Astrocyte of the cerebellum (primary cell): ENCODE data around the gene LAMB3.

Source experiments
- DNase-seq: peaks from one replicate; pipeline ENCODE4 v3.0.0-alpha.2; 2011; ENCODE audit warnings: low read depth
- H3K4me3 ChIP-seq: 2 replicates; pipeline ENCODE4 v1.5.1; 2011; ENCODE audit warnings: mild to moderate bottlenecking, low read depth, low read length, moderate library complexity
- in situ Hi-C: cut with HindIII; loops from 2 replicates; pipeline ENCODE4 v1.10.0; 2017; ENCODE audit warnings: low sequenced_read_pairs
- TF ChIP-seq, protein P1 (sequence below): IDR thresholded peaks from 2 replicates; pipeline ENCODE4 v1.5.1; 2012; ENCODE audit warnings: low read length, low read depth, moderate library complexity, mild to moderate bottlenecking; ENCODE audit errors: missing control alignments

The LAMB3 gene

DNA sequence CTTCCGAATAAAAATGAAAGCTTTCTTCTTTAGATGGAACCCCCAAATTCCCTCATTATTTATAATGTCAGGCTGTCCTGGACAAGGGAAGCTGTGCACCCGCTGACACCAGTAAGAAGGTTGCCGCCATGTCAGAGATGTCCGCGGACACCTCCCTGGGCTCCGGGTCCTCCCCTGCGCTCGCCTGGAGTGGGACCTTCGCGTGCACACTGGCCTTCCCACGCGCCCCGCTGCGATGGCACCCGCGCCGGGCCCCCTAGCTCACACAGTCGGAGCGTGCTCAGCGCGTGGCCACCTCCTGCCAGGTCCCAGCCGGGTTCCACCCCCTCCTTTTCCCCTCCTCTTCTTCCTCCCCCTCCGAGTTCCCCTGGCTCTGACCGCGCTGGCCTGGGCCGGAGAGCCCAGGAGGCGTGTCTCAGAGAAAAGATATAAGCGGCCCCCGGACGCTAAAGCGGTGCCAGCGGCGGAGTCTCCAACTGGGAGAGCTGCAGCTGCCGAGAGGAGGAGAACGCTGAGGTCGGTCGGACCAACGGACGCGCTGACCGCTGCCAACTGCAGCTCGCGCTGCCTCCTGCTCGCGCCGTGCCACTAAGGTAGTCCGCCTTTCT, 22.8 kb upstream of the LAMB3 start, which contains the start of gene G0S2:
TSS of gene G0S2 (plus strand) at position 456 of the 608 bp plus-strand sequence. CDS start 273 bp downstream, outside the sequence.
- H3K4me3 ChIP-seq = peak within 1 kb of the TSS; percentile 32
- TF ChIP-seq, protein P1, sequence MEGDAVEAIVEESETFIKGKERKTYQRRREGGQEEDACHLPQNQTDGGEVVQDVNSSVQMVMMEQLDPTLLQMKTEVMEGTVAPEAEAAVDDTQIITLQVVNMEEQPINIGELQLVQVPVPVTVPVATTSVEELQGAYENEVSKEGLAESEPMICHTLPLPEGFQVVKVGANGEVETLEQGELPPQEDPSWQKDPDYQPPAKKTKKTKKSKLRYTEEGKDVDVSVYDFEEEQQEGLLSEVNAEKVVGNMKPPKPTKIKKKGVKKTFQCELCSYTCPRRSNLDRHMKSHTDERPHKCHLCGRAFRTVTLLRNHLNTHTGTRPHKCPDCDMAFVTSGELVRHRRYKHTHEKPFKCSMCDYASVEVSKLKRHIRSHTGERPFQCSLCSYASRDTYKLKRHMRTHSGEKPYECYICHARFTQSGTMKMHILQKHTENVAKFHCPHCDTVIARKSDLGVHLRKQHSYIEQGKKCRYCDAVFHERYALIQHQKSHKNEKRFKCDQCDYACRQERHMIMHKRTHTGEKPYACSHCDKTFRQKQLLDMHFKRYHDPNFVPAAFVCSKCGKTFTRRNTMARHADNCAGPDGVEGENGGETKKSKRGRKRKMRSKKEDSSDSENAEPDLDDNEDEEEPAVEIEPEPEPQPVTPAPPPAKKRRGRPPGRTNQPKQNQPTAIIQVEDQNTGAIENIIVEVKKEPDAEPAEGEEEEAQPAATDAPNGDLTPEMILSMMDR = no peak
- in situ Hi-C loops = no loop called here
- no peak for DNase-seq

DNA sequence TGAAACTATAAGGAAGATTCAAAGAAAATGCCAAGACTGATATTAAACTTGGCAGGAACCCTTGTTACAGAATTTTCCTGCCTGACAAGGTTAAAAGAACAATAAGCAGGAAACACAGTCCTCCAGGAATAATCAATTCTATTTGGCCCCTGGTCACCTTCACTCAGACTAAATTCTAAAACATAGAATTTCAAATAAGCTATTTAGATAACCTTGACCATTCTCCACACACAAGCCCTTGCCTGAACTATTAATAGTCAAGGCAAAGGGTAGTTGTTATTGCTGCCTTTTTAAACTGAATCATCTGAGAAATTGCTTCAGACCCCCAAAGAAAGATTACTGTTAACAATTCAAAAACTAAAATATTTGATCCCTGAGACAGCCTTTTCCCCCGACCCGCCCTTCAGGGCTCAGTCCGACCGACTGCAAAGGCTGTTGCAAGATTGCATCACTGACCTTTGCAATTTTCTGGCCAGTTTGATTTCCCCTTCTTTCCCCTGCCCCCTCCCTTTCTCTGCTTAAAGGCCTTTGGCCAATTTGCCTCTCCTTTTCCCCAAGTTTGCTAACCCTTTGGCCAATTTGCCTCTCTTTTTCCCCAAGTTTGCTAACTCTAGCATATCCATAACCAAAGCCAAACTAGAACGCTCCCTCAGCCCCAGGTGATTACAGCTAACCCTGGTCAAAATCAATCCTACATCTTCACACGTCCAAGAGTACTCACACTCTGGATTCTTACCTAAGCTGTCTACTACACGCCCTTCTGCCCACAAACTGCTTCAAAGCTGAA, 21.6 kb upstream of the LAMB3 start:
- in situ Hi-C loops = no loop called here
- H3K4me3 ChIP-seq = no peak overlapping the region
- DNase-seq = no peak
- TF ChIP-seq, protein P1 = no peak

DNA sequence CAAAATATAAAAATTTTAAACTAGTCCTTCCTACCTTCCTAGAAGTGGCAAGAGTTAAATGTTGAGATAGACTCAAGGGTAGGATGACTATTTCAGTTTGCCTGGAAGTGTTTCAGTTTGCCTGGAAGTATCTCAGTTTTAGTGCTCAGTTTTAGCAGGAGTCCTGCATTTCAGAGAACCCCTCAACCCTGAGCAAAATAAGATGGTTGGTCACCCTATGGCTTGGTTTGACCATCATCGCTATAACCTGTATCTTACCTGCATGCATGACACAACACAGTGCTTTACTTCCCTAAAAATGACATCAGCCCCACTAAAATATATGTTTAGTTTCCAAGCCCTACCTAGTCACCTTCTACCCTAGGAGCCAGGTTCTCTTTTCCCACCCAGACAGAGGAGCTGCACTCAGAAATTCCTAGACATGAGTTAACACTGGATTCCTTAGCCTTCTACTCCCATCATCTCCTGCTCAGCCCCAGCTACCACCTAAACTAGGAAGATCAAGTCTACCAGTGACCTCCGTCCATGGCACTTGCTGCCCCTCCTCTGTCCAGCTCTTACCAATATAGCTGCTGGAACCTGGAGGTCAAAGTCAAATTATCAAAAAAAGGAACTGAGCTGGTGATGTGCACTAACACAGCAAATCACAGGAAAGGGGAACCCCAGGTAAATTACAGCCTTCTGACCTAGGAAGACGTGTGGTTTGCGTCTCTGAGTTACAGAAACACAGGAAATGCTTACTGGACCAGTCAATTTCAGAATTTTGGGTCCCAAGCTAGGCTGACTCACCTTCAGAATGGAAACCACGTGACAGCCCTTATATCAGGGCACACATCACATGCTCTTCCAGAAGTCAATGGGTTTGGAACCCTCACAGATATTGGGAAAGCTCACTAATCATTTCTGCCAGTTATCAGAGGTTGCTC, 20.7 kb upstream of the LAMB3 start:
- in situ Hi-C loops = no loop called here
- no peak overlapping the region for H3K4me3 ChIP-seq
- no peak for DNase-seq
- TF ChIP-seq, protein P1 = no peak

DNA sequence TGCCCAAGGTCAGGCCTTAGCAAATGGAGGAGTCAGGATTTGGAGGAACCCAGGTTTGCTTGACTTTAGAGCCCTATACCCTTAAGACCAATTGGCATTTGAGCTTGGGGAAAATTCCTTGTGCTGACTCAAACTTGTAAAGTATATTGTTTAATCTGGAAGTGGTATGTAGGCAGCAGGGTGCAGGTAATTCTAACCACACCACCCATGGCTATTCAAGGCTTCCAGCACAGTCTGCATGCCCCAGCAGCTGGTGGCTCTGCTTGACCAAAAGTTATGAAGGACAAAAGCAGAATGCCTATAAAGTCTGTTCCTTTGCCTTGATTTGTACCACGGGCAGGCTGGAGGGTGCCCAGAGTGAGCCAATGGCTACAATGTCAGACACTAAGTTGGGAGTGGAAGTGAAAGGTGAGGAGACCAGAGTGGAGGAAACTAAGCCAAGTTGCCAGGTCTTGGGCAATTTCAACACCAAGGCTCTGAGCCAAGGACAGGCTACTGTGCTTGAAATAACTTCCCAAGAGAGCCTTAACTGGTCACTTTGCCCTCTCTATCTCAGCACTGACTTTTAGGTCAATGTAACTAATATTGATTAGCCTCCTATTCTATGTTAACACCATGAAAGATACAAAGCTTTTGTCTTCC, 18.3 kb upstream of the LAMB3 start:
- in situ Hi-C loops = no loop called here
- DNase-seq = peak; percentile 23
- TF ChIP-seq, protein P1 = no peak
- H3K4me3 ChIP-seq = no peak overlapping the region

DNA sequence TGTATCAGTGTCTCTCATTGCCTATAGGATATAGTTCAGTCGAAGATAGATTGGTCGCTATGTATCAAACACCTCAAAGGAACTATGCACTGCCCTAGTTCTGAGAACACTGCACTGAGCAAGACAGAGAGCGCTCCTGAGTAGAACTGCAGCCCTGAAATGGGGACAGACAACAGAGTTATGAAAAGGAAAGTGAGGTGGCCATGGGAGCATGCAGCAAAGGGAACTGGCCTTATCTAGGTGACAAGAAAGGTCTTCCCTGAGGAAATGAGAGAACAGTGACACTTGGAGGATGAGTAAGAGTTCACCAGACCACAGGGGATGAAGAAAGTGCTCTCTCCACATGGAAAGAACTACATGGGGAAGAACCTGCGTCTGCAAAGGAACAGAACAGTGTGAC, 15.5 kb upstream of the LAMB3 start:
- DNase-seq = no peak

More for the DNA sequence above, 15.5 kb upstream of the LAMB3 start:
- in situ Hi-C loops = no loop called here
- TF ChIP-seq, protein P1 = no peak
- no peak overlapping the region for H3K4me3 ChIP-seq
